HepG2 (cell line): ENCODE measurements around the gene FCRLA. TPM values are rescaled to one million over a fixed set of nuclear protein-coding genes. Genes with fewer than 3 reads are reported as not detected.

Source experiments
- CBX2 ChIP-seq, 2 experiments: fragments of 200-600 bp in 1 of 2; sonication (generic); formaldehyde crosslinking in 1 of 2; IDR thresholded peaks; 2 replicates each; pipeline versions ENCODE4 v1.7.0 to v1.8.1; 2018 to 2022; ENCODE audit warnings: low read depth in 2 of 2, low read length in 1 of 2, mild to moderate bottlenecking in 1 of 2, missing genetic modification reagents in 1 of 2
- HIVEP1 ChIP-seq: sonication (generic); formaldehyde crosslinking; IDR thresholded peaks from 2 replicates; pipeline ENCODE4 v1.4.0; 2020; ENCODE audit warnings: mild to moderate bottlenecking, missing genetic modification reagents
- JUN ChIP-seq: sonication (generic); formaldehyde crosslinking; IDR thresholded peaks from 2 replicates; pipeline ENCODE4 v1.4.0; 2020; ENCODE audit warnings: mild to moderate bottlenecking, missing genetic modification reagents
- NR2F6 ChIP-seq, 2 experiments: IDR thresholded peaks; 2 replicates each; pipeline ENCODE4 v1.6.1; 2016; ENCODE audit warnings: antibody characterized with exemption in 1 of 2, mild to moderate bottlenecking in 1 of 2
- PHF20 ChIP-seq: sonication (generic); formaldehyde crosslinking; IDR thresholded peaks from 2 replicates; pipeline ENCODE4 v1.5.0; 2020; ENCODE audit warnings: mild to moderate bottlenecking, missing genetic modification reagents
- RFXAP ChIP-seq: sonication (generic); formaldehyde crosslinking; IDR thresholded peaks from 2 replicates; pipeline ENCODE4 v1.4.0; 2020; ENCODE audit warnings: missing genetic modification reagents, borderline replicate concordance
- ZBTB8A ChIP-seq: sonication (generic); formaldehyde crosslinking; IDR thresholded peaks from 2 replicates; pipeline ENCODE4 v1.4.0; 2020; ENCODE audit warnings: mild to moderate bottlenecking, low read depth, missing genetic modification reagents, borderline replicate concordance
- ZEB1 ChIP-seq: IDR thresholded peaks from 2 replicates; pipeline ENCODE4 v1.6.1; 2012; ENCODE audit warnings: mild to moderate bottlenecking, low read depth, inconsistent platforms; ENCODE audit not compliant: insufficient replicate concordance
- ZFYVE20 ChIP-seq: sonication (generic); formaldehyde crosslinking; IDR thresholded peaks from 2 replicates; pipeline ENCODE4 v1.8.0; 2023; ENCODE audit warnings: low read depth, mild to moderate bottlenecking, moderate library complexity, missing genetic modification reagents, borderline replicate concordance
- ZIK1 ChIP-seq: sonication (generic); formaldehyde crosslinking; IDR thresholded peaks from 2 replicates; pipeline ENCODE4 v1.5.0; 2020; ENCODE audit warnings: mild to moderate bottlenecking, low read depth, missing genetic modification reagents, borderline replicate concordance
- ZMYM4 ChIP-seq: sonication (generic); formaldehyde crosslinking; IDR thresholded peaks from 2 replicates; pipeline ENCODE4 v1.8.1; 2023; ENCODE audit warnings: mild to moderate bottlenecking, missing genetic modification reagents
- ZNF367 ChIP-seq: sonication (generic); formaldehyde crosslinking; IDR thresholded peaks from 2 replicates; pipeline ENCODE4 v1.4.0; 2020; ENCODE audit warnings: missing genetic modification reagents, borderline replicate concordance
- ZNF552 ChIP-seq: sonication (generic); formaldehyde crosslinking; IDR thresholded peaks from 2 replicates; pipeline ENCODE4 v1.9.0; 2022; ENCODE audit warnings: missing genetic modification reagents, mild to moderate bottlenecking, borderline replicate concordance
- ZNF557 ChIP-seq: sonication (generic); formaldehyde crosslinking; IDR thresholded peaks from 2 replicates; pipeline ENCODE4 v1.4.0; 2020; ENCODE audit warnings: missing genetic modification reagents
- ZNF772 ChIP-seq: sonication (generic); formaldehyde crosslinking; IDR thresholded peaks from 2 replicates; pipeline ENCODE4 v1.5.0; 2020; ENCODE audit warnings: mild to moderate bottlenecking, missing genetic modification reagents
- ZNF773 ChIP-seq: sonication (generic); formaldehyde crosslinking; IDR thresholded peaks from 2 replicates; pipeline ENCODE4 v1.4.0; 2020; ENCODE audit warnings: missing genetic modification reagents, borderline replicate concordance
- ZSCAN12 ChIP-seq: sonication (generic); formaldehyde crosslinking; IDR thresholded peaks from 2 replicates; pipeline ENCODE4 v1.9.0; 2021; ENCODE audit warnings: mild to moderate bottlenecking, missing genetic modification reagents
- polyA plus RNA-seq, 8 experiments: library from polyadenylated mRNA; depleted of rRNA in 3 of 8; stranded (reverse) in 7 of 8; unstranded in 1 of 8; fragments of >200 nt; fragmentation: Illumina TruSeq in 4 of 8; extraction: Trizol in 4 of 8; gene quantifications; 2 replicates each; pipeline versions ENCODE4 v1.2.1 to v1.2.3, GENCODE V29; 2011 to 2016; ENCODE audit warnings: low read depth in 4 of 8, missing spikeins in 1 of 8, mixed read lengths in 1 of 8; ENCODE audit not compliant: insufficient read depth in 1 of 8
- total RNA-seq, 5 experiments: library from RNA; depleted of rRNA; stranded (reverse); fragments of >200 nt; fragmentation: Illumina TruSeq; extraction: Trizol; gene quantifications; 2 replicates each; pipeline ENCODE4 v1.2.3, GENCODE V29; 2016; ENCODE audit warnings: low read depth in 1 of 5
- TF ChIP-seq, protein P1 (sequence below): sonication (generic); formaldehyde crosslinking; IDR thresholded peaks from 2 replicates; pipeline ENCODE4 v1.4.0; 2020; ENCODE audit warnings: missing genetic modification reagents, mild to moderate bottlenecking, borderline replicate concordance
- TF ChIP-seq, protein P2 (sequence below): sonication (generic); formaldehyde crosslinking; IDR thresholded peaks from 2 replicates; pipeline ENCODE4 v1.8.0; 2022; ENCODE audit warnings: mild to moderate bottlenecking, missing genetic modification reagents, moderate library complexity
- TF ChIP-seq, protein P3 (sequence below): sonication (generic); formaldehyde crosslinking; conservative IDR thresholded peaks from 2 replicates; pipeline ENCODE4 v1.4.0; 2020; ENCODE audit warnings: missing genetic modification reagents
- TF ChIP-seq, protein P4 (sequence below): sonication (generic); formaldehyde crosslinking; IDR thresholded peaks from 2 replicates; pipeline ENCODE4 v1.4.0; 2020; ENCODE audit warnings: mild to moderate bottlenecking, missing genetic modification reagents, borderline replicate concordance

FCRLA gene
- total and polyA plus RNA-seq, 2 of the 13 experiments (the other 11 are each of a cell fraction or from before 2014, with no cell fraction given) = not detected

DNA sequence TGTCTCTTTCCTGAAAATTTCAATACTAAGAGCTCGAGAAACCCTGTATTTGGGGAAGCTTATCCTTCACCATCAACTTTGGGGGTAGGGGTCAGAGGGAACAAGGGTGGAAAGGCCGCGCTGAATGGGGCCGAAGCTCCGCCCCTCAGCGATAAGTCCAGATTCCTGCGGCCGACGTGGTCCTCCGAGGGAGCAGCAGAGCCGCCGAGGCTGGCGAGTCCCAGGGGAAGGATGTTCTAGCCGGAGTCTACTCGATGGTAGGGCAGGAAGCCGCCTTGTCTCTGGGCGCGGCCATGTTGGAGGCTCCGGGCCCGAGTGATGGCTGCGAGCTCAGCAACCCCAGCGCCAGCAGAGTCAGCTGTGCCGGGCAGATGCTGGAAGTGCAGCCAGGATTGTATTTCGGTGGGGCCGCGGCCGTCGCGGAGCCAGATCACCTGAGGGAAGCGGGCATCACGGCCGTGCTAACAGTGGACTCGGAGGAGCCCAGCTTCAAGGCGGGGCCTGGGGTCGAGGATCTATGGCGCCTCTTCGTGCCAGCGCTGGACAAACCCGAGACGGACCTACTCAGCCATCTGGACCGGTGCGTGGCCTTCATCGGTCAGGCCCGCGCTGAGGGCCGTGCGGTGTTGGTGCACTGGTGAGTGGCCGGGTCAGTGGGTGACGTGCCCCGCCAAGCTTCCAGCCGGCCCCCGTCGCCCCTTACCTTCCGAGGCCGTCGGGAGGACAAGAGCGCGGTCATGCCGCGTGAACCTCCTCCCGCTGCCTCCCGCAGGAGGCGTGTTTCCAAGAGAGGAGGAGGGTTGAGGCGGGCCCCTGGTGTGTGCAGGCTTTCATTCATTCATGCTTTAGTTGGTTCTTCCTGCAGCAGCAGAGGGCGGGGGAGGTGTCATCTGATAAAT, 42.7 kb downstream of the FCRLA start, which contains the start of gene DUSP12 (continued):
- TF ChIP-seq RFXAP (CRISPR knock-in tag) = no peak
- TF ChIP-seq ZIK1 (CRISPR knock-in tag) = peak; percentile 49; the same call in 1 of the 2 replicates
- peak; percentile 95 for TF ChIP-seq PHF20 (CRISPR knock-in tag)
- no peak for TF ChIP-seq ZBTB8A
- no peak for TF ChIP-seq ZNF552
- no peak for TF ChIP-seq JUN (CRISPR knock-in tag)
- TF ChIP-seq, protein P1, sequence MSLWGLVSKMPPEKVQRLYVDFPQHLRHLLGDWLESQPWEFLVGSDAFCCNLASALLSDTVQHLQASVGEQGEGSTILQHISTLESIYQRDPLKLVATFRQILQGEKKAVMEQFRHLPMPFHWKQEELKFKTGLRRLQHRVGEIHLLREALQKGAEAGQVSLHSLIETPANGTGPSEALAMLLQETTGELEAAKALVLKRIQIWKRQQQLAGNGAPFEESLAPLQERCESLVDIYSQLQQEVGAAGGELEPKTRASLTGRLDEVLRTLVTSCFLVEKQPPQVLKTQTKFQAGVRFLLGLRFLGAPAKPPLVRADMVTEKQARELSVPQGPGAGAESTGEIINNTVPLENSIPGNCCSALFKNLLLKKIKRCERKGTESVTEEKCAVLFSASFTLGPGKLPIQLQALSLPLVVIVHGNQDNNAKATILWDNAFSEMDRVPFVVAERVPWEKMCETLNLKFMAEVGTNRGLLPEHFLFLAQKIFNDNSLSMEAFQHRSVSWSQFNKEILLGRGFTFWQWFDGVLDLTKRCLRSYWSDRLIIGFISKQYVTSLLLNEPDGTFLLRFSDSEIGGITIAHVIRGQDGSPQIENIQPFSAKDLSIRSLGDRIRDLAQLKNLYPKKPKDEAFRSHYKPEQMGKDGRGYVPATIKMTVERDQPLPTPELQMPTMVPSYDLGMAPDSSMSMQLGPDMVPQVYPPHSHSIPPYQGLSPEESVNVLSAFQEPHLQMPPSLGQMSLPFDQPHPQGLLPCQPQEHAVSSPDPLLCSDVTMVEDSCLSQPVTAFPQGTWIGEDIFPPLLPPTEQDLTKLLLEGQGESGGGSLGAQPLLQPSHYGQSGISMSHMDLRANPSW = no peak; the same call in 1 of the 2 replicates
- TF ChIP-seq ZEB1 = no peak
- TF ChIP-seq NR2F6 (IDR thresholded peaks at IDR 0.05) = no peak
- peak; percentile 55 for TF ChIP-seq NR2F6 (CRISPR knock-in tag; IDR thresholded peaks at IDR 0.05)
- no peak for TF ChIP-seq CBX2 (IDR thresholded peaks at IDR 0.05; ENCODE audit: low read depth, low read length)
- no peak for TF ChIP-seq CBX2 (CRISPR knock-in tag; IDR thresholded peaks at IDR 0.05; ENCODE audit: low read depth)
- TF ChIP-seq ZMYM4 (CRISPR knock-in tag) = peak; percentile 88
- TF ChIP-seq, protein P2, sequence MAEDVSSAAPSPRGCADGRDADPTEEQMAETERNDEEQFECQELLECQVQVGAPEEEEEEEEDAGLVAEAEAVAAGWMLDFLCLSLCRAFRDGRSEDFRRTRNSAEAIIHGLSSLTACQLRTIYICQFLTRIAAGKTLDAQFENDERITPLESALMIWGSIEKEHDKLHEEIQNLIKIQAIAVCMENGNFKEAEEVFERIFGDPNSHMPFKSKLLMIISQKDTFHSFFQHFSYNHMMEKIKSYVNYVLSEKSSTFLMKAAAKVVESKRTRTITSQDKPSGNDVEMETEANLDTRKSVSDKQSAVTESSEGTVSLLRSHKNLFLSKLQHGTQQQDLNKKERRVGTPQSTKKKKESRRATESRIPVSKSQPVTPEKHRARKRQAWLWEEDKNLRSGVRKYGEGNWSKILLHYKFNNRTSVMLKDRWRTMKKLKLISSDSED = no peak
- peak; percentile 57 for TF ChIP-seq HIVEP1 (CRISPR knock-in tag)
- TF ChIP-seq, protein P3, sequence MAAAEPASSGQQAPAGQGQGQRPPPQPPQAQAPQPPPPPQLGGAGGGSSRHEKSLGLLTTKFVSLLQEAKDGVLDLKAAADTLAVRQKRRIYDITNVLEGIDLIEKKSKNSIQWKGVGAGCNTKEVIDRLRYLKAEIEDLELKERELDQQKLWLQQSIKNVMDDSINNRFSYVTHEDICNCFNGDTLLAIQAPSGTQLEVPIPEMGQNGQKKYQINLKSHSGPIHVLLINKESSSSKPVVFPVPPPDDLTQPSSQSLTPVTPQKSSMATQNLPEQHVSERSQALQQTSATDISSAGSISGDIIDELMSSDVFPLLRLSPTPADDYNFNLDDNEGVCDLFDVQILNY (CRISPR knock-in tag) = no peak; the same call in 1 of the 2 replicates
- no peak for TF ChIP-seq ZSCAN12 (CRISPR knock-in tag)
- TF ChIP-seq, protein P4, sequence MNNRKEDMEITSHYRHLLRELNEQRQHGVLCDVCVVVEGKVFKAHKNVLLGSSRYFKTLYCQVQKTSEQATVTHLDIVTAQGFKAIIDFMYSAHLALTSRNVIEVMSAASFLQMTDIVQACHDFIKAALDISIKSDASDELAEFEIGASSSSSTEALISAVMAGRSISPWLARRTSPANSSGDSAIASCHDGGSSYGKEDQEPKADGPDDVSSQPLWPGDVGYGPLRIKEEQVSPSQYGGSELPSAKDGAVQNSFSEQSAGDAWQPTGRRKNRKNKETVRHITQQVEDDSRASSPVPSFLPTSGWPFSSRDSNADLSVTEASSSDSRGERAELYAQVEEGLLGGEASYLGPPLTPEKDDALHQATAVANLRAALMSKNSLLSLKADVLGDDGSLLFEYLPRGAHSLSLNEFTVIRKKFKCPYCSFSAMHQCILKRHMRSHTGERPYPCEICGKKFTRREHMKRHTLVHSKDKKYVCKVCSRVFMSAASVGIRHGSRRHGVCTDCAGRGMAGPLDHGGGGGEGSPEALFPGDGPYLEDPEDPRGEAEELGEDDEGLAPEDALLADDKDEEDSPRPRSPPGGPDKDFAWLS (CRISPR knock-in tag) = 0 out of 2 replicates have a peak, but pooled peaks have one; percentile 56
- peak; percentile 66; the same call in 1 of the 2 replicates for TF ChIP-seq ZNF773
- TF ChIP-seq ZNF557 (CRISPR knock-in tag) = no peak
- no peak for TF ChIP-seq ZNF367 (CRISPR knock-in tag)
- TF ChIP-seq ZNF772 (CRISPR knock-in tag) = peak; percentile 79
- no peak for TF ChIP-seq ZFYVE20 (CRISPR knock-in tag)
